ENCODE results near the gene HAPLN3.

DNA sequence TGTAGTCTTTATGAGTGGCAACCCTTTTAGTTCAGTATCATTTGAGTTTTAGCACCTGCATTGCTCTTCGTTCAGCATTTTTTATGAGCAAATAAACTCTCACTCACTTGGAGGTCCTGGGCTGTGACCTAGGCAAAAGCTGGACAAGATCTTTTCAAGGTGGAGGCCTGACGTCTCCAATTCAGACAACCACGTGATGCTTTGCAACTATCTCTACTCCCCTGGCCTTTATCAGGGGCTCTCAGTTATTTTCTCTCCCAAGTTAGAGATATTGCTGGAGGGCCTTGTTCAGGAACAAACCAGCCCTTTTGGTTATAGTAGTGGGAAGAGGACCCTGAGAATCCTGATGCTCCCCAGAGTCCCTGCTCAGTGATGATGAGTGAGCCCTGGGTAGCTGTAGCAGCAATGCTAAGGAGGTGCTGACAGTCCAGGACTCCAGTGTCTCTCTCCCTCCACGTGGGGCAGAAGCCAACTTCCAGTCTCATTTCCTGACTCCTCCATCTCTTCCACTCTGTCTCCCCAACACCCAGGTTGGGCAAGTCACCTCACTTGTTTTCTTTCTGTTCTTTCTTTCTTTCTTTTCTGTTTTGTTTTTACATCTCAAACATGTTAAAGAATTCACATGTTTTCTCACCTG, 30.4 kb downstream of the HAPLN3 start:
- TF ChIP-seq, protein P1, sequence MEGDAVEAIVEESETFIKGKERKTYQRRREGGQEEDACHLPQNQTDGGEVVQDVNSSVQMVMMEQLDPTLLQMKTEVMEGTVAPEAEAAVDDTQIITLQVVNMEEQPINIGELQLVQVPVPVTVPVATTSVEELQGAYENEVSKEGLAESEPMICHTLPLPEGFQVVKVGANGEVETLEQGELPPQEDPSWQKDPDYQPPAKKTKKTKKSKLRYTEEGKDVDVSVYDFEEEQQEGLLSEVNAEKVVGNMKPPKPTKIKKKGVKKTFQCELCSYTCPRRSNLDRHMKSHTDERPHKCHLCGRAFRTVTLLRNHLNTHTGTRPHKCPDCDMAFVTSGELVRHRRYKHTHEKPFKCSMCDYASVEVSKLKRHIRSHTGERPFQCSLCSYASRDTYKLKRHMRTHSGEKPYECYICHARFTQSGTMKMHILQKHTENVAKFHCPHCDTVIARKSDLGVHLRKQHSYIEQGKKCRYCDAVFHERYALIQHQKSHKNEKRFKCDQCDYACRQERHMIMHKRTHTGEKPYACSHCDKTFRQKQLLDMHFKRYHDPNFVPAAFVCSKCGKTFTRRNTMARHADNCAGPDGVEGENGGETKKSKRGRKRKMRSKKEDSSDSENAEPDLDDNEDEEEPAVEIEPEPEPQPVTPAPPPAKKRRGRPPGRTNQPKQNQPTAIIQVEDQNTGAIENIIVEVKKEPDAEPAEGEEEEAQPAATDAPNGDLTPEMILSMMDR (IDR thresholded peaks at IDR 0.05; ENCODE audit: low read depth, low read length, missing input control): no peak
- no peak for TF ChIP-seq RAD21 (IDR thresholded peaks at IDR 0.05)
- TF ChIP-seq SP1 (IDR thresholded peaks at IDR 0.05): no peak
- TF ChIP-seq TAF1 (conservative IDR thresholded peaks at IDR 0.05): no peak
- TF ChIP-seq, protein P2, sequence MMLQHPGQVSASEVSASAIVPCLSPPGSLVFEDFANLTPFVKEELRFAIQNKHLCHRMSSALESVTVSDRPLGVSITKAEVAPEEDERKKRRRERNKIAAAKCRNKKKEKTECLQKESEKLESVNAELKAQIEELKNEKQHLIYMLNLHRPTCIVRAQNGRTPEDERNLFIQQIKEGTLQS (IDR thresholded peaks at IDR 0.05): no peak
- TF ChIP-seq, protein P3, sequence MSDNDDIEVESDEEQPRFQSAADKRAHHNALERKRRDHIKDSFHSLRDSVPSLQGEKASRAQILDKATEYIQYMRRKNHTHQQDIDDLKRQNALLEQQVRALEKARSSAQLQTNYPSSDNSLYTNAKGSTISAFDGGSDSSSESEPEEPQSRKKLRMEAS (IDR thresholded peaks at IDR 0.05): no peak
- TF ChIP-seq ZBTB33 (IDR thresholded peaks at IDR 0.05): no peak
- no peak for TF ChIP-seq GABPA (IDR thresholded peaks at IDR 0.05 in 1 of 2, conservative IDR thresholded peaks at IDR 0.05 in 1 of 2)
- no peak for TF ChIP-seq JUND (IDR thresholded peaks at IDR 0.05)
- TF ChIP-seq REST (IDR thresholded peaks at IDR 0.05): no peak
- TF ChIP-seq EGR1 (IDR thresholded peaks at IDR 0.05; ENCODE audit: low read depth in 2 of 2): no peak
- TF ChIP-seq NR2F2 (IDR thresholded peaks at IDR 0.05): no peak
- TF ChIP-seq FOXA1 (IDR thresholded peaks at IDR 0.05): no peak

Measured in liver (tissue), 3 donors.